H9 (cell line): Measurements from ENCODE around the gene TIMM22. TPM values are rescaled to one million over a fixed set of nuclear protein-coding genes. Genes with fewer than 3 reads are reported as not detected.

ENCODE experiments used
- DNase-seq: peaks from one replicate; pipeline ENCODE4 v3.0.0-alpha.2; 2017
- H2AFZ ChIP-seq: one replicate; pipeline ENCODE4 v1.6.1; 2013; ENCODE audit warnings: mild to moderate bottlenecking, low read length, control low read depth, moderate library complexity
- H2AK5ac ChIP-seq: 2 replicates; pipeline ENCODE4 v1.6.1; 2013; ENCODE audit warnings: low read length, control low read depth, mixed read lengths; ENCODE audit not compliant: insufficient read length
- H2BK120ac ChIP-seq: one replicate; pipeline ENCODE4 v1.6.1; 2013; ENCODE audit warnings: low read depth, mild to moderate bottlenecking, low read length, control low read depth, inconsistent platforms; ENCODE audit not compliant: poor library complexity, severe bottlenecking
- H2BK12ac ChIP-seq: 2 replicates; pipeline ENCODE4 v1.6.1; 2013; ENCODE audit warnings: low read length, control low read depth, mixed read lengths, low read depth; ENCODE audit not compliant: insufficient read length
- H2BK15ac ChIP-seq: 2 replicates; pipeline ENCODE4 v1.6.1; 2013; ENCODE audit warnings: low read depth, low read length, control low read depth
- H2BK20ac ChIP-seq: one replicate; pipeline ENCODE4 v1.6.1; 2013; ENCODE audit warnings: low read depth, mild to moderate bottlenecking, low read length, control low read depth, inconsistent platforms; ENCODE audit not compliant: poor library complexity, severe bottlenecking
- H2BK5ac ChIP-seq: 2 replicates; pipeline ENCODE4 v1.6.1; 2013; ENCODE audit warnings: low read length, control low read depth, mixed read lengths; ENCODE audit not compliant: insufficient read length
- H3K14ac ChIP-seq: 2 replicates; pipeline ENCODE4 v1.6.1; 2013; ENCODE audit warnings: low read length, control low read depth; ENCODE audit not compliant: insufficient read depth
- H3K18ac ChIP-seq: 2 replicates; pipeline ENCODE4 v1.6.1; 2013; ENCODE audit warnings: low read depth, mild to moderate bottlenecking, mixed read lengths, low read length, control low read depth; ENCODE audit not compliant: insufficient read length
- H3K23ac ChIP-seq: 2 replicates; pipeline ENCODE4 v1.6.1; 2013; ENCODE audit warnings: low read length, control low read depth, mixed read lengths, low read depth; ENCODE audit not compliant: insufficient read length
- H3K23me2 ChIP-seq: 2 replicates; pipeline ENCODE4 v1.6.1; 2013; ENCODE audit warnings: low read depth, mild to moderate bottlenecking, mixed read lengths, low read length, control low read depth; ENCODE audit not compliant: insufficient read length, poor library complexity, severe bottlenecking
- H3K27ac ChIP-seq: 2 replicates; pipeline ENCODE4 v1.5.1; 2013; ENCODE audit warnings: low read length, control low read depth, mixed read lengths, low read depth; ENCODE audit not compliant: insufficient read length
- H3K27me3 ChIP-seq: 2 replicates; pipeline ENCODE4 v1.6.1; 2013; ENCODE audit warnings: low read length, control low read depth, inconsistent platforms; ENCODE audit not compliant: insufficient read depth
- H3K4ac ChIP-seq: 2 replicates; pipeline ENCODE4 v1.6.1; 2013; ENCODE audit warnings: low read depth, mild to moderate bottlenecking, control low read depth, inconsistent platforms, low read length, moderate library complexity
- H3K4me1 ChIP-seq: 2 replicates; pipeline ENCODE4 v1.6.1; 2013; ENCODE audit warnings: low read length, control low read depth, inconsistent platforms; ENCODE audit not compliant: insufficient read depth
- H3K4me2 ChIP-seq: 2 replicates; pipeline ENCODE4 v1.6.1; 2013; ENCODE audit warnings: low read length, control low read depth, mixed read lengths; ENCODE audit not compliant: insufficient read length, insufficient read depth
- H3K56ac ChIP-seq: 2 replicates; pipeline ENCODE4 v1.6.1; 2013; ENCODE audit warnings: low read depth, mild to moderate bottlenecking, mixed read lengths, low read length, control low read depth; ENCODE audit not compliant: insufficient read length
- H3K79me1 ChIP-seq: 2 replicates; pipeline ENCODE4 v1.6.1; 2013; ENCODE audit warnings: low read depth, mild to moderate bottlenecking, moderate library complexity, low read length, control low read depth, inconsistent platforms; ENCODE audit not compliant: insufficient read depth, poor library complexity, severe bottlenecking
- H3K79me2 ChIP-seq: 2 replicates; pipeline ENCODE4 v1.6.1; 2013; ENCODE audit warnings: low read length, control low read depth, inconsistent platforms; ENCODE audit not compliant: insufficient read depth
- H3K9ac ChIP-seq: 2 replicates; pipeline ENCODE4 v1.6.1; 2013; ENCODE audit warnings: low read length, control low read depth, mixed read lengths; ENCODE audit not compliant: insufficient read length; ENCODE audit errors: extremely low read depth
- H3K9me3 ChIP-seq: one replicate; pipeline ENCODE4 v1.6.1; 2013; ENCODE audit warnings: low read depth, low read length, inconsistent platforms; ENCODE audit not compliant: control insufficient read depth
- H3T11ph ChIP-seq: one replicate; pipeline ENCODE4 v1.6.1; 2013; ENCODE audit warnings: mild to moderate bottlenecking, low read length, control low read depth, inconsistent platforms
- H4K20me1 ChIP-seq: one replicate; pipeline ENCODE4 v1.6.1; 2013; ENCODE audit not compliant: control insufficient read depth, insufficient read length, insufficient read depth
- H4K5ac ChIP-seq: 2 replicates; pipeline ENCODE4 v1.6.1; 2013; ENCODE audit warnings: low read depth, mild to moderate bottlenecking, mixed read lengths, low read length, control low read depth; ENCODE audit not compliant: insufficient read length
- H4K8ac ChIP-seq: replicated peaks from 2 replicates; pipeline ENCODE4 v1.6.1; 2013; ENCODE audit warnings: low read length, control low read depth, mixed read lengths, low read depth; ENCODE audit not compliant: insufficient read length
- H4K91ac ChIP-seq: 2 replicates; pipeline ENCODE4 v1.6.1; 2013; ENCODE audit warnings: low read depth, mild to moderate bottlenecking, moderate library complexity, mixed read lengths, low read length, control low read depth; ENCODE audit not compliant: insufficient read length
- H3K27ac Mint-ChIP-seq, 3 experiments: 2 replicates in 2 of 3; 3 replicates in 1 of 3; pipeline ENCODE4 v1.8.0; 2020 to 2021; ENCODE audit warnings: mixed read lengths in 3 of 3, mild to moderate bottlenecking in 1 of 3, moderate library complexity in 1 of 3
- H3K27me3 Mint-ChIP-seq: 2 replicates; pipeline ENCODE4 v1.8.0; 2021; ENCODE audit warnings: low read depth, mild to moderate bottlenecking, moderate library complexity, mixed read lengths
- H3K36me3 Mint-ChIP-seq, 3 experiments: 2 replicates in 2 of 3; 3 replicates in 1 of 3; pipeline ENCODE4 v1.8.0; 2020 to 2021; ENCODE audit warnings: low read depth in 3 of 3, mixed read lengths in 3 of 3; ENCODE audit not compliant: insufficient read depth in 1 of 3
- H3K4me1 Mint-ChIP-seq, 2 experiments: 2 replicates each; pipeline ENCODE4 v1.8.0; 2020; ENCODE audit warnings: mixed read lengths in 2 of 2
- H3K4me3 Mint-ChIP-seq, 2 experiments: 2 replicates in 1 of 2; 3 replicates in 1 of 2; pipeline ENCODE4 v1.8.0; 2020 to 2021; ENCODE audit warnings: mild to moderate bottlenecking in 2 of 2, mixed read lengths in 2 of 2, moderate library complexity in 1 of 2
- H3K9me3 Mint-ChIP-seq, 2 experiments: 2 replicates in 1 of 2; 3 replicates in 1 of 2; pipeline ENCODE4 v1.8.0; 2020; ENCODE audit warnings: mild to moderate bottlenecking in 2 of 2, mixed read lengths in 2 of 2, moderate library complexity in 1 of 2
- CTCF ChIP-seq: fragments of 200-600 bp; sonication (generic); conservative IDR thresholded peaks from 3 replicates; pipeline ENCODE4 v1.8.0; 2021; ENCODE audit warnings: antibody characterized with exemption, mild to moderate bottlenecking
- WGBS: extraction: QIAGEN DNeasy Blood & Tissue Kit; methylation state at CpG from one replicate; pipeline ENCODE4 v1.1.7; 2013; ENCODE audit warnings: missing lambda C conversion rate, low lambda C conversion rate, mixed read lengths; ENCODE audit not compliant: insufficient read length; ENCODE audit errors: extremely low coverage; 5-methylcytosine and 5-hydroxymethylcytosine counted together
- total RNA-seq: library from RNA; stranded (reverse); gene quantifications from 2 replicates; pipeline ENCODE4 v1.2.1, GENCODE V29; 2021

The TIMM22 gene
- total RNA-seq, 1 experiment from 2014 or later, result 23.0 TPM

DNA sequence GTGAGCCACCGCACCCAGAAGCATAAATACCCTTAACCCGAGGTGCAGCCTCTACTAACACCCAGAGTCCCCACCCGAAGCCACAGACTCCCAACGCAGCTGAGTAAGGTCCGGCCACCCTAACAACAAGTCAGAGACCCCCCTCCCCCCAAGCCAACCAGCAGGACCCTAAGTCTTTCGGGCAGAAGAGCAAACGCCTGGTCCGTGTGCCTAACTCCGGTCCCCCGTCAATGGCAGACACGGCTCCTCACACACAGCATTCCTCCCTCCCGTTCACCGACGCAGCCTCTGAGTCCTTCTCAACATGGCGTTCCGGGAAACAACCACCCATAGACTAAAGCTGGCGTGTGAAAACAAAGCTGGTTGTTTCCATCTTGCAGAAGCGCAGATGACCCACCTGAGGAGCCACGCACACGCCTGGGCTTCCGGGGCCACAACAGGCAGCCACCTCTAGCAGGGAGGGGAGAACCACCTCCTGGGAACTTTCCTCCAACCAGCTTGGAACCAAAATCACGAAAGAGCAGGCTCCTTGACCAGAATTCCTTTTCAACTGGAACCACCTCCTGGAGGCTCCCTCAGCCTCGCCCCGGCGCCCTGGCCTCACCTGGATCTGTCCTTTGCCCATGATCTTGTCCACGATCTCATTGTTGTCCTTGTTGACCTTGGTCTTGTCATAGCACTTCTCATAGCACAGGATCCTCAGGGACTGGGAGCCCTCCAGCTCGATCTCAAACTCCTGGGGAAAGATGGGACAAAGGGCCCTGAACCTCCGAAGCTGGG is 52.7 kb downstream of the TIMM22 start:
- Mint-ChIP-seq H3K27ac (no peak overlapping the region; a peak in 1 of 7 replicates), H3K4me3 (no peak overlapping the region; a peak in 1 of 5 replicates), H3K27me3 (no peaks in the 10 kb centered on the region), H3K4me1 (peaks cover 2% of the 10 kb centered on the region in 2 experiments; a peak in 2 of 4 replicates), H3K36me3 (peaks cover 2 to 18% (median 3%) of the 10 kb centered on the region in 3 experiments; a peak in 3 of 7 replicates), H3K9me3 (no peaks in the 10 kb centered on the region)
- H4K8ac ChIP-seq, result no peak overlapping the region
- no peak overlapping the region for H2BK12ac ChIP-seq
- no peak overlapping the region for H3K14ac ChIP-seq
- no peak overlapping the region for H4K91ac ChIP-seq
- H4K5ac ChIP-seq, result no peak overlapping the region
- no peak overlapping the region for H2AK5ac ChIP-seq
- H3K79me2 ChIP-seq, result no peaks in the 10 kb centered on the region
- H3K27me3 ChIP-seq, result no peaks in the 10 kb centered on the region
- no peak overlapping the region for H3T11ph ChIP-seq
- no peak for TF ChIP-seq CTCF
- no peak for DNase-seq
- no peak overlapping the region for H3K4ac ChIP-seq
- no peak overlapping the region for H2BK5ac ChIP-seq
- H3K23ac ChIP-seq, result no peak overlapping the region
- H3K56ac ChIP-seq, result no peak overlapping the region
- H2BK20ac ChIP-seq, result no peak overlapping the region
- H3K27ac ChIP-seq, result no peak overlapping the region
- H4K20me1 ChIP-seq, result no peaks in the 10 kb centered on the region
- no peak overlapping the region for H2BK15ac ChIP-seq
- H3K4me1 ChIP-seq, result no peaks in the 10 kb centered on the region
- no peak overlapping the region for H3K4me2 ChIP-seq
- no peaks in the 10 kb centered on the region for H3K9me3 ChIP-seq
- no peak overlapping the region for H3K18ac ChIP-seq
- no peak overlapping the region for H3K9ac ChIP-seq
- WGBS, result no CpG with 5 or more reads among the region's 28 CpGs
- no peak overlapping the region for H2AFZ ChIP-seq
- H2BK120ac ChIP-seq, result no peak overlapping the region
- no peaks in the 10 kb centered on the region for H3K23me2 ChIP-seq
- H3K79me1 ChIP-seq, result no peaks in the 10 kb centered on the region
